HCT116 (cell line): ENCODE measurements around the gene LTB4R2. TPM values are rescaled to one million over a fixed set of nuclear protein-coding genes. Genes with fewer than 3 reads are reported as not detected.

Source experiments
- ATAC-seq: fragments of 200-7000 bp; cut with Tn5 transposase; 2 replicates; pipeline ENCODE4 v1.9.1; 2020; ENCODE audit warnings: mild to moderate bottlenecking, moderate library complexity
- BruUV-seq: library from RNA; stranded (reverse); fragments of 400-500 nt; replicated peaks from 2 replicates; lab custom pipeline; 2021; lab: Mats Ljungman, UMichigan
- CTCF ChIA-PET: fragments of 300-600 bp; sonication (Branson Sonifier 250); formaldehyde crosslinking; loops from one replicate; lab custom pipeline; 2021; ENCODE audit warnings: antibody characterized with exemption; lab: Charles Lee
- POLR2A ChIA-PET: fragments of 300-600, 350-600 bp; sonication (Branson Sonifier 250); formaldehyde crosslinking; loops from one replicate; lab custom pipeline; 2021; ENCODE audit warnings: antibody characterized with exemption; lab: Charles Lee
- RAD21 ChIA-PET, 2 experiments: fragments of 300-600 bp; sonication (Branson Sonifier 250); formaldehyde crosslinking; loops; one replicate each; lab custom pipeline; 2023; ENCODE audit warnings: low total read pairs in 2 of 2; ENCODE audit not compliant: uncharacterized antibody in 2 of 2, unreplicated experiment in 2 of 2, low non-redundant PET in 1 of 2; lab: Charles Lee
- DNase-seq: peaks from one replicate; pipeline ENCODE4 v3.0.0-alpha.2; 2010; ENCODE audit warnings: low read depth, low spot score
- H2AFZ ChIP-seq: fragments of 200-600 bp; shearing (Covaris generic), sonication (generic); 2 replicates; pipeline ENCODE4 v1.6.1; 2017; ENCODE audit warnings: low read depth, mixed run types, mixed read lengths, antibody characterized with exemption, low read length; ENCODE audit not compliant: poor library complexity, severe bottlenecking
- H3K27ac ChIP-seq: 2 replicates; pipeline ENCODE4 v1.5.1; 2012; ENCODE audit warnings: low read depth, low read length
- H3K27me3 ChIP-seq: fragments of 200-600 bp; sonication (generic); 2 replicates; pipeline ENCODE4 v1.6.1; 2016; ENCODE audit warnings: mixed run types, low read length, mixed read lengths; ENCODE audit not compliant: insufficient read depth
- H3K36me3 ChIP-seq, 2 experiments: fragments of 200-500 bp in 1 of 2; fragments of 200-600 bp in 1 of 2; sonication (Bioruptor generic) in 1 of 2; sonication (generic) in 1 of 2; 2 replicates each; pipeline versions ENCODE4 v1.5.1 to v1.6.1; 2014 to 2016; ENCODE audit warnings: low read length in 2 of 2, inconsistent platforms in 1 of 2, mixed read lengths in 1 of 2, mixed run types in 1 of 2; ENCODE audit not compliant: insufficient read depth in 2 of 2, control insufficient read depth in 1 of 2
- H3K4me1 ChIP-seq, 2 experiments: fragments of 200-600 bp in 1 of 2; sonication (generic) in 1 of 2; 2 replicates each; pipeline versions ENCODE4 v1.5.1 to v1.6.1; 2012 to 2017; ENCODE audit warnings: low read length in 2 of 2, inconsistent platforms in 1 of 2, mild to moderate bottlenecking in 1 of 2, mixed read lengths in 1 of 2, mixed run types in 1 of 2, moderate library complexity in 1 of 2; ENCODE audit not compliant: insufficient read depth in 2 of 2, control insufficient read depth in 1 of 2
- H3K4me2 ChIP-seq: fragments of 200-600 bp; sonication (generic); 2 replicates; pipeline ENCODE4 v1.6.1; 2017; ENCODE audit warnings: mixed run types, low read length, mixed read lengths
- H3K4me3 ChIP-seq, 2 experiments: fragments of 200-600 bp in 1 of 2; sonication (generic) in 1 of 2; replicated peaks in 1 of 2; 2 replicates each; pipeline ENCODE4 v1.5.1; 2011 to 2016; ENCODE audit warnings: low read length in 2 of 2, control low read depth in 1 of 2, low read depth in 1 of 2, mild to moderate bottlenecking in 1 of 2, mixed read lengths in 1 of 2, mixed run types in 1 of 2
- H3K79me2 ChIP-seq: fragments of 200-600 bp; sonication (generic); 2 replicates; pipeline ENCODE4 v1.6.1; 2017; ENCODE audit warnings: mild to moderate bottlenecking, mixed run types, low read length, moderate library complexity, mixed read lengths; ENCODE audit not compliant: insufficient read depth
- H3K9ac ChIP-seq: fragments of 200-600 bp; sonication (generic); 2 replicates; pipeline ENCODE4 v1.6.1; 2016; ENCODE audit warnings: low read length, mixed read lengths
- H3K9me2 ChIP-seq: fragments of 200-600 bp; sonication (generic), shearing (Covaris generic); 2 replicates; pipeline ENCODE4 v1.6.1; 2017; ENCODE audit warnings: mixed run types, mild to moderate bottlenecking, moderate library complexity; ENCODE audit not compliant: insufficient read depth
- H3K9me3 ChIP-seq, 2 experiments: fragments of 200-500 bp in 1 of 2; fragments of 200-600 bp in 1 of 2; sonication (Bioruptor generic) in 1 of 2; sonication (generic) in 1 of 2; 2 replicates each; pipeline ENCODE4 v1.6.1; 2014 to 2017; ENCODE audit warnings: low read length in 2 of 2, mixed read lengths in 2 of 2, inconsistent platforms in 1 of 2, low read depth in 1 of 2, mild to moderate bottlenecking in 1 of 2, mixed run types in 1 of 2, moderate library complexity in 1 of 2; ENCODE audit not compliant: control insufficient read depth in 1 of 2, insufficient read depth in 1 of 2
- H4K20me1 ChIP-seq: fragments of 200-600 bp; sonication (generic), shearing (Covaris generic); 2 replicates; pipeline ENCODE4 v1.6.1; 2017; ENCODE audit warnings: mixed run types, mild to moderate bottlenecking, moderate library complexity; ENCODE audit not compliant: insufficient read depth
- CBX3 ChIP-seq: IDR thresholded peaks from 2 replicates; pipeline ENCODE4 v1.6.1; 2012; ENCODE audit warnings: low read depth
- CTCF ChIP-seq, 3 experiments: fragments of 200-600 bp in 1 of 3; sonication (generic) in 1 of 3; IDR thresholded peaks in 2 of 3; conservative IDR thresholded peaks in 1 of 3; 2 replicates each; pipeline ENCODE4 v1.5.1; 2012 to 2017; ENCODE audit warnings: low read depth in 2 of 3, low read length in 2 of 3, antibody characterized with exemption in 1 of 3, borderline replicate concordance in 1 of 3, control low read depth in 1 of 3, mild to moderate bottlenecking in 1 of 3, mixed read lengths in 1 of 3, mixed run types in 1 of 3, moderate library complexity in 1 of 3; ENCODE audit not compliant: insufficient read depth in 1 of 3
- EZH2phosphoT487 ChIP-seq: fragments of 200-600 bp; IDR thresholded peaks from 2 replicates; pipeline ENCODE4 v1.6.1; 2018; ENCODE audit warnings: antibody characterized with exemption, borderline replicate concordance
- RAD21 ChIP-seq: IDR thresholded peaks from 2 replicates; pipeline ENCODE4 v1.6.1; 2012; ENCODE audit warnings: low read depth, mild to moderate bottlenecking
- SIN3A ChIP-seq: IDR thresholded peaks from 2 replicates; pipeline ENCODE4 v1.6.1; 2012; ENCODE audit warnings: low read depth
- intact Hi-C: fragments of 100-400 bp; cut with micrococcal nuclease; formaldehyde crosslinking; loops from 2 replicates; pipeline ENCODE4 v1.10.0; 2022
- total RNA-seq: library from RNA; stranded (reverse); gene quantifications from one replicate; pipeline ENCODE4 v1.2.1, GENCODE V29; 2021; ENCODE audit not compliant: unreplicated experiment
- TF ChIP-seq, protein P1 (sequence below): IDR thresholded peaks from 2 replicates; pipeline ENCODE4 v1.6.1; 2011; ENCODE audit warnings: mild to moderate bottlenecking, low read length, moderate library complexity; ENCODE audit not compliant: insufficient replicate concordance; ENCODE audit errors: extremely low read depth

LTB4R2 gene
- total RNA-seq, 1 experiment from 2014 or later, result 15.4 TPM

GRCh38 chr14:24307575-24308341 lies 2.2 kb upstream of the LTB4R2 start, which contains the start of gene CIDEB:
CIDEB (minus strand) TSS chr14:24307977; CDS start chr14:24307858, 119 bp downstream.
- intact Hi-C loops, result no loop called here
- no TSS peak for BruUV-seq
- RAD21 ChIA-PET, result interaction anchor here in 1 of 2 experiments (1.0 kb wide), 2 partner anchors 124 to 249 kb away, joined by 3 read pairs; no protein-coding TSS in a partner anchor
- peaks cover 7 to 16% of the 10 kb centered on the region in 2 experiments for H3K4me1 ChIP-seq
- no peak for DNase-seq
- H3K79me2 ChIP-seq, result no peaks in the 10 kb centered on the region; the same call in 1 of the 2 replicates
- no peaks in the 10 kb centered on the region for H3K9me3 ChIP-seq
- peaks cover 30 to 35% of the 10 kb centered on the region in 2 experiments; a peak in 3 of 4 replicates for H3K36me3 ChIP-seq
- CTCF ChIA-PET, result interaction anchor here (0.6 to 3.3 kb wide), 24 partner anchors 9 to 249 kb away, joined by 3 to 59 read pairs (median 4); partner anchors contain the start of genes CHMP4A, DHRS1, MDP1 and NOP9
- POLR2A ChIA-PET, result interaction anchor here (0.7 to 1.9 kb wide), 4 partner anchors 9 to 124 kb away, joined by 3 to 7 read pairs (median 4); partner anchors contain the start of gene TINF2
- H3K9me2 ChIP-seq, result no peaks in the 10 kb centered on the region
- H3K27me3 ChIP-seq, result no peaks in the 10 kb centered on the region
- H3K4me2 ChIP-seq, result peak within 1 kb of the TSS; percentile 57
- no peaks in the 10 kb centered on the region for H4K20me1 ChIP-seq
- peak; percentile 88 for ATAC-seq
- no peak within 1 kb of the TSS for H3K4me3 ChIP-seq
- no peak within 1 kb of the TSS for H2AFZ ChIP-seq
- peak within 1 kb of the TSS; percentile 29; the same call in 1 of the 2 replicates for H3K9ac ChIP-seq
- peak within 1 kb of the TSS; percentile 20 for H3K27ac ChIP-seq
- peak; percentile 69 to 98 (median 97); a peak in 5 of 6 replicates for TF ChIP-seq CTCF (IDR thresholded peaks at IDR 0.05 in 2 of 3, conservative IDR thresholded peaks at IDR 0.05 in 1 of 3; ENCODE audit: borderline replicate concordance in 1 of 3, insufficient read depth in 1 of 3, low read depth in 2 of 3, low read length in 2 of 3)
- no peak for TF ChIP-seq EZH2phosphoT487
- TF ChIP-seq CBX3, result no peak
- peak; percentile 57 for TF ChIP-seq RAD21
- TF ChIP-seq, protein P1, sequence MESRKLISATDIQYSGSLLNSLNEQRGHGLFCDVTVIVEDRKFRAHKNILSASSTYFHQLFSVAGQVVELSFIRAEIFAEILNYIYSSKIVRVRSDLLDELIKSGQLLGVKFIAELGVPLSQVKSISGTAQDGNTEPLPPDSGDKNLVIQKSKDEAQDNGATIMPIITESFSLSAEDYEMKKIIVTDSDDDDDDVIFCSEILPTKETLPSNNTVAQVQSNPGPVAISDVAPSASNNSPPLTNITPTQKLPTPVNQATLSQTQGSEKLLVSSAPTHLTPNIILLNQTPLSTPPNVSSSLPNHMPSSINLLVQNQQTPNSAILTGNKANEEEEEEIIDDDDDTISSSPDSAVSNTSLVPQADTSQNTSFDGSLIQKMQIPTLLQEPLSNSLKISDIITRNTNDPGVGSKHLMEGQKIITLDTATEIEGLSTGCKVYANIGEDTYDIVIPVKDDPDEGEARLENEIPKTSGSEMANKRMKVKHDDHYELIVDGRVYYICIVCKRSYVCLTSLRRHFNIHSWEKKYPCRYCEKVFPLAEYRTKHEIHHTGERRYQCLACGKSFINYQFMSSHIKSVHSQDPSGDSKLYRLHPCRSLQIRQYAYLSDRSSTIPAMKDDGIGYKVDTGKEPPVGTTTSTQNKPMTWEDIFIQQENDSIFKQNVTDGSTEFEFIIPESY, result no peak
- no peak for TF ChIP-seq SIN3A
- TF ChIP-seq, all 23 proteins: peak for 2
